ENCODE results near the gene SNED1. TPM values are rescaled to one million over a fixed set of nuclear protein-coding genes. Genes with fewer than 3 reads are reported as not detected.

Gene SNED1
- total RNA-seq, 4 donors from 2014 or later = 9.0 to 18.4 (median 17.1) TPM

- no peak for DNase-seq (ENCODE audit: low spot score in 2 of 2)
- TF ChIP-seq POLR2A (IDR thresholded peaks at IDR 0.05) = no peak
- no peak for TF ChIP-seq CTCF (IDR thresholded peaks at IDR 0.05)
- 93 to 96% methylated on average over 17 of the region's 17 CpGs for WGBS, 2 donors
- intact Hi-C loops (cut with DNase I; ENCODE audit: low total_unique reads) = no loop called here
- no peak overlapping the region for H3K4me3 ChIP-seq (ENCODE audit: low read depth, poor library complexity, severe bottlenecking)
These were observed 113.6 kb downstream of the SNED1 start for GRCh38 chr2:241112046-241112445.

- no peak for DNase-seq (ENCODE audit: low spot score in 2 of 2)
- intact Hi-C loops (cut with DNase I; ENCODE audit: low total_unique reads) = no loop called here
- 82 to 90% methylated on average over 8 of the region's 8 CpGs for WGBS, 2 donors
- TF ChIP-seq POLR2A (IDR thresholded peaks at IDR 0.05) (no peak), CTCF (IDR thresholded peaks at IDR 0.05) (no peak)
- no peak overlapping the region for H3K4me3 ChIP-seq (ENCODE audit: low read depth, poor library complexity, severe bottlenecking)
These were observed 114.2 kb downstream of the SNED1 start for GRCh38 chr2:241112592-241112991.

DNA sequence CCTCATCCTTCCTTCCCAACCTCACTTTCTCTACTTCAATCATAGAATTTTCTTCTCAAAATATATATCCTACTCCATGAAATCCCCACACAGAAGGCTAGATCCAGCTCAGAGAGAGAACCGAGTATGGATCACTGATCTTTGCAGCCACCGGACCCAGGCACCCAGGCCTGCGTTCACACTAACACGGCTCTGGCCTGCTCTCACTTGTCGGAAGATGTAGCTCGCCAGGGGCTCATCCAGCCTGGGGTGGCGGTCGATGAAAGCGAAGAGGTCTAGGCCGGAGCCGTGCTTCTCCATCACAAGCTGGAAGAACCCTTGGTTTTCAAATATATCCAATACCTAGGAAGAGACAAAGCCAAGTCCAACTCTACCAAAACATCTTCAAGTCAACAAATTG lies 116.4 kb downstream of the SNED1 start:
- 90 to 95% methylated on average over 11 of the region's 11 CpGs for WGBS, 2 donors
- intact Hi-C loops (cut with DNase I; ENCODE audit: low total_unique reads) = no loop called here

DNA sequence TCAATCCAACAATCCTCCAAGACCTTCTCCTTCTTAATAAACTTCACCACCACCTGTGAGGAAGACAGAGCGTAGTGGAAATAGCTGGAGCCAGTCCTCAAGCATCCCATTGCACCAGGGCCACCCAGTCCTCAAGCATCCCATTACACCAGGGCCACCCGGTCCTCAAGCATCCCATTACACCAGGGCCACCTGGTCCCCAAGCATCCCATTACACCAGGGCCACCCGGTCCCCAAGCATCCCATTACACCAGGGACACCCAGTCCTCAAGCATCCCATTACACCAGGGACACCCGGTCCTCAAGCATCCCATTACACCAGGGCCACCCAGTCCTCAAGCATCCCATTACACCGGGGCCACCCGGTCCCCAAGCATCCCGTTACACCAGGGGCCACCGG lies 116.9 kb downstream of the SNED1 start:
- 87 to 95% methylated on average over 8 of the region's 8 CpGs for WGBS, 2 donors
- intact Hi-C loops (cut with DNase I; ENCODE audit: low total_unique reads) = no loop called here
- H3K4me3 ChIP-seq (ENCODE audit: low read depth, poor library complexity, severe bottlenecking) = no peak overlapping the region
- DNase-seq (ENCODE audit: low spot score in 2 of 2) = no peak
- TF ChIP-seq CTCF (IDR thresholded peaks at IDR 0.05) = no peak
- TF ChIP-seq POLR2A (IDR thresholded peaks at IDR 0.05) = no peak

More for the DNA sequence above, 116.4 kb downstream of the SNED1 start:
- DNase-seq (ENCODE audit: low spot score in 2 of 2) = no peak
- H3K4me3 ChIP-seq (ENCODE audit: low read depth, poor library complexity, severe bottlenecking) = no peak overlapping the region
- no peak for TF ChIP-seq CTCF (IDR thresholded peaks at IDR 0.05)
- TF ChIP-seq POLR2A (IDR thresholded peaks at IDR 0.05) = no peak

DNA sequence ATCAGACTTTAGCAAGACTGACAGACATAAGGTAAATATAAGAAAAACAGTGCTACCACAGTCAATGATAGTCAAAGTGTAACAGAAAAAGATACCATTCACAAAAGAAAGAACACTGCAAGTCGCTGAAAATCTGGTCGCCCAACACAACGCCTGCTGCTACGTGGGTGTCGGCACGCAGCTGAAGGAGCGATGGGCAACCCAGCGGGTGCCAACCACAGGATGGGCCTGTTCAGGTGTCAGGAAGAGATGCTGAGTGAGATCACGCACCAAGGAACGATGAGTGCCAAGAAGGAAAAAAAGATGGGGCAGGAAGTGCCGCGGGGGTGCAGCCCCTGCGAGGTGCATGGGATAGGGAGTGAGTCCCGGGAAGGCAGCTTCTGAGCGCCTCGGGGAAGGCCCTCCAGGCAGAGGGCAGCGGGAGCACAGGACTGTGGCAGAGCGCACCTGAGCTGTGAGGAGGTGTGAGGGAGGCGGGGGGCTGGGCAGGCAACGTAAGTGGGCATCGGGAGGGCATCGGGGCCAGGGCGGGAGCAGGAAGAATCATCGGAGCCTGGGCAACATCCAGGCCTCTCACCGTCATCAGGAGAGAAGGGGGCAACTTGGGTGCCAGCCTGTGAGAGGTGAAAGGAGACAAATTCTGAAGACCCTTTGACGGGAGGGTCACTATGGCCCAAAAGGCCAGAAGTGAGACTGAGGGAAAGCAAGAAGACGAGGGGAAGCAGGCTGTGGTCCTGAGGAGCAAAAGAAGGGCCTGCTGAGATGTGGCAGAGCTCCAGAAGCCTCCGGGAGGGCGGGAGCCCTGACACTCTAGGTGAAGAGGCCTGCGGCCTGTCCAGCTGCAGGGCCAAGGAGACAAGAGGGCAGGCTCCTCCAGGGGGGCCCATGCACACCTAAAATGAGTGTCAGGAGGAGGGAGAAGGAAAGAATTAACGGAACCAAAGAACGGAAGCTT lies 118.5 kb downstream of the SNED1 start:
- H3K4me3 ChIP-seq (ENCODE audit: low read depth, poor library complexity, severe bottlenecking) = no peak overlapping the region
- intact Hi-C loops (cut with DNase I; ENCODE audit: low total_unique reads) = no loop called here
- TF ChIP-seq CTCF (IDR thresholded peaks at IDR 0.05) = no peak
- TF ChIP-seq POLR2A (IDR thresholded peaks at IDR 0.05) = no peak
- WGBS, 2 donors = 94% methylated on average over 32 of the region's 32 CpGs
- no peak for DNase-seq (ENCODE audit: low spot score in 2 of 2)

Data from lower leg skin (tissue), 4 donors.